Endothelial cell (in vitro differentiated cells): ENCODE results near the gene ACTR3. TPM values are rescaled to one million over a fixed set of nuclear protein-coding genes. Genes with fewer than 3 reads are reported as not detected.
A peak's percentile ranks its signal among the peaks of the same experiment; 100 is the strongest.

ENCODE experiments used
- DNase-seq: peaks from one replicate; pipeline ENCODE4 v3.0.0; 2021; ENCODE audit warnings: low spot score
- H3K27ac Mint-ChIP-seq: one replicate; pipeline ENCODE4 v1.8.0; 2021; ENCODE audit warnings: mixed read lengths, inconsistent platforms; ENCODE audit not compliant: unreplicated experiment
- H3K27me3 Mint-ChIP-seq: one replicate; pipeline ENCODE4 v1.8.0; 2021; ENCODE audit warnings: mild to moderate bottlenecking, moderate library complexity, mixed read lengths, inconsistent platforms; ENCODE audit not compliant: unreplicated experiment
- H3K36me3 Mint-ChIP-seq: one replicate; pipeline ENCODE4 v1.8.0; 2021; ENCODE audit warnings: mild to moderate bottlenecking, low read depth, mixed read lengths, inconsistent platforms; ENCODE audit not compliant: unreplicated experiment
- H3K4me1 Mint-ChIP-seq: one replicate; pipeline ENCODE4 v1.8.0; 2021; ENCODE audit warnings: mild to moderate bottlenecking, mixed read lengths, inconsistent platforms; ENCODE audit not compliant: unreplicated experiment
- H3K4me3 Mint-ChIP-seq: one replicate; pipeline ENCODE4 v1.8.0; 2021; ENCODE audit warnings: mild to moderate bottlenecking, mixed read lengths, inconsistent platforms; ENCODE audit not compliant: unreplicated experiment
- H3K9me3 Mint-ChIP-seq: one replicate; pipeline ENCODE4 v1.8.0; 2021; ENCODE audit warnings: mixed read lengths, inconsistent platforms; ENCODE audit not compliant: unreplicated experiment
- total RNA-seq: library from RNA; stranded (reverse); fragmentation: NEBNext Ultra II Directional; extraction: Animal tissue kit (Norgen Biotek cat#: 25700); gene quantifications from one replicate; pipeline ENCODE4 v1.2.1, GENCODE V29; 2021; ENCODE audit not compliant: unreplicated experiment
- TF ChIP-seq, protein P1 (sequence below): fragments of 200-600 bp; sonication (generic); IDR thresholded peaks from one replicate; pipeline ENCODE4 v1.5.0; 2021; ENCODE audit warnings: antibody characterized with exemption; ENCODE audit not compliant: unreplicated experiment

ACTR3 gene
- total RNA-seq, 1 donor from 2014 or later, result 284 TPM

- peak overlapping the region; percentile 96 for H3K4me3 Mint-ChIP-seq
- DNase-seq, result no peak
Measured at GRCh38 chr2:113888641-113889470, 1.0 kb upstream of the ACTR3 start.

DNA sequence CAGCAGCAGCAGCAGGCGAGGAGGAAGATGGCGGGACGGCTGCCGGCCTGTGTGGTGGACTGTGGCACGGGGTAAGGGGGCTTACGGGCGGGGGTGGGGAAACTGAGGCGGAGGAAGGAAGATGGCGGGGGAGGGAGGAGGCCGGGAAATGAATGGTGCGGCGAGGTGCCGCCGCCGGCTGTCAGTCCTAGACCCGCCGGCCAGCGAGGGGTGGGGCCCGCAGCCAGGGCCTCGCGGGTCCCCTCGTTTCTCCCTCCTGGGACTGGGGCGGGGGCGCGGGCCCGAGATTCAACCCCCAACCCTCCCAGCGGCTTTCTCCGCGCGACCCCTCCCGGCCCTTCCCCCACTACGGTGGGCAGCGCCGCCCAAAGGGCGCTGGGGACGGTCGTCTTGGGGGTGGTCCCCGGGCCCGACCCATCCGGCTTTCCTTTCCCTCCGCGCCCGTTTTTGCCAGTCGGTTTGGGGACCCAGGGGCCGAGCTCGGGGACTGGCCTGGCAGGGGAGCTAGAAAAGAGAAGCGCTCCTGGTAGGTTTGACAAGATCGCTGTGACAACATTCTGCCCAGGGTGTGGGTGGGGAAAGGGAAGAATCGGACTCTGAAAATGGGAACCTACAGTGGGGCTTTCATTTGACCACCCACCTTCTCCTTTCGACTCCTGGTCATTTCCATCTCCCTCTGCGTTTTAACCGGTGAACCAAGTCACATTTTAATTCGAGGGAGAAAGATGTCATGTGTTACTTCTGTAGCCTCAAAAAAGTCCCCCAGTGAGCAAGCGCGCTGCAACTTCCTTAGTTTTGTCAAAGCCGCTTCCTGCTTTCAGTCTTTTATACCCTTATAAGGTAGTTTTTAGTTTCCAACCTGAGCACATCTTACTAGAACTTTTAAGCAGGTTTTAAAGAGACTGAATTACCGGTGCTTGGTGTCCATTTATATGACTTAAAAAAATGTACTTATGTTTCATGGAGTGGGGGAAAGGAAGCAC is 655 bp downstream of the ACTR3 start:
- TF ChIP-seq, protein P1, sequence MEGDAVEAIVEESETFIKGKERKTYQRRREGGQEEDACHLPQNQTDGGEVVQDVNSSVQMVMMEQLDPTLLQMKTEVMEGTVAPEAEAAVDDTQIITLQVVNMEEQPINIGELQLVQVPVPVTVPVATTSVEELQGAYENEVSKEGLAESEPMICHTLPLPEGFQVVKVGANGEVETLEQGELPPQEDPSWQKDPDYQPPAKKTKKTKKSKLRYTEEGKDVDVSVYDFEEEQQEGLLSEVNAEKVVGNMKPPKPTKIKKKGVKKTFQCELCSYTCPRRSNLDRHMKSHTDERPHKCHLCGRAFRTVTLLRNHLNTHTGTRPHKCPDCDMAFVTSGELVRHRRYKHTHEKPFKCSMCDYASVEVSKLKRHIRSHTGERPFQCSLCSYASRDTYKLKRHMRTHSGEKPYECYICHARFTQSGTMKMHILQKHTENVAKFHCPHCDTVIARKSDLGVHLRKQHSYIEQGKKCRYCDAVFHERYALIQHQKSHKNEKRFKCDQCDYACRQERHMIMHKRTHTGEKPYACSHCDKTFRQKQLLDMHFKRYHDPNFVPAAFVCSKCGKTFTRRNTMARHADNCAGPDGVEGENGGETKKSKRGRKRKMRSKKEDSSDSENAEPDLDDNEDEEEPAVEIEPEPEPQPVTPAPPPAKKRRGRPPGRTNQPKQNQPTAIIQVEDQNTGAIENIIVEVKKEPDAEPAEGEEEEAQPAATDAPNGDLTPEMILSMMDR, result no peak
- Mint-ChIP-seq H3K36me3 (peaks cover 18% of the 10 kb centered on the region), H3K9me3 (no peaks in the 10 kb centered on the region), H3K27ac (peak overlapping the region; percentile 100), H3K4me3 (peak overlapping the region; percentile 99), H3K4me1 (peaks cover 54% of the 10 kb centered on the region), H3K27me3 (peaks cover 17% of the 10 kb centered on the region)
- DNase-seq, result peak; percentile 60

More at GRCh38 chr2:113888641-113889470, 1.0 kb upstream of the ACTR3 start:
- Mint-ChIP-seq H3K4me1 (peaks cover 42% of the 10 kb centered on the region), H3K36me3 (peaks cover 18% of the 10 kb centered on the region), H3K27me3 (peaks cover 17% of the 10 kb centered on the region), H3K9me3 (no peaks in the 10 kb centered on the region), H3K27ac (peak overlapping the region; percentile 99)
- TF ChIP-seq, protein P1, result no peak

- Mint-ChIP-seq H3K36me3 (peaks cover 17% of the 10 kb centered on the region), H3K27ac (peak overlapping the region; percentile 100), H3K4me3 (peak overlapping the region; percentile 99), H3K27me3 (peaks cover 15% of the 10 kb centered on the region), H3K4me1 (peaks cover 58% of the 10 kb centered on the region), H3K9me3 (no peaks in the 10 kb centered on the region)
- no peak for DNase-seq
- TF ChIP-seq, protein P1, result no peak
Measured at GRCh38 chr2:113891265-113891959, 1.5 kb downstream of the ACTR3 start.

- H3K9me3 Mint-ChIP-seq, result no peaks in the 10 kb centered on the region
- peak overlapping the region; percentile 99 for H3K4me3 Mint-ChIP-seq
- peaks cover 15% of the 10 kb centered on the region for H3K36me3 Mint-ChIP-seq
- peaks cover 13% of the 10 kb centered on the region for H3K27me3 Mint-ChIP-seq
- peaks cover 56% of the 10 kb centered on the region for H3K4me1 Mint-ChIP-seq
- DNase-seq, result no peak
- TF ChIP-seq, protein P1, result no peak
- peak overlapping the region; percentile 85 for H3K27ac Mint-ChIP-seq
Measured at GRCh38 chr2:113892004-113892710, 2.3 kb downstream of the ACTR3 start.
